Common myeloid progenitor, CD34-positive (primary cell): ENCODE results near the gene DCTD.

Experiments
- CTCF ChIA-PET: fragments of 350-600 bp; sonication (Branson Sonifier 250); formaldehyde crosslinking; loops from one replicate; lab custom pipeline; 2021; ENCODE audit warnings: antibody characterized with exemption; lab: Charles Lee
- POLR2A ChIA-PET: fragments of 350-600 bp; sonication (Branson Sonifier 250); formaldehyde crosslinking; loops from one replicate; lab custom pipeline; 2021; ENCODE audit warnings: antibody characterized with exemption; lab: Charles Lee
- DNase-seq, 3 donors: peaks; one replicate each; pipeline versions ENCODE4 v3.0.0 to v3.0.0-alpha.2; 2013
- H3K27ac ChIP-seq, 2 experiments: 1 replicate in 1 of 2; 2 replicates in 1 of 2; pipeline ENCODE4 v1.7.0; 2013; ENCODE audit warnings: inconsistent platforms in 2 of 2, low read length in 2 of 2, mild to moderate bottlenecking in 2 of 2, low read depth in 1 of 2, moderate library complexity in 1 of 2; ENCODE audit not compliant: severe bottlenecking in 2 of 2, insufficient read depth in 1 of 2, poor library complexity in 1 of 2
- H3K27me3 ChIP-seq, 5 experiments: replicated peaks in 2 of 5; 1 replicate in 3 of 5; 2 replicates in 2 of 5; pipeline versions ENCODE4 v1.6.1 to v1.7.0; 2013; ENCODE audit warnings: low read length in 4 of 5, mild to moderate bottlenecking in 2 of 5, moderate library complexity in 2 of 5, inconsistent platforms in 1 of 5; ENCODE audit not compliant: insufficient read depth in 5 of 5, control insufficient read depth in 4 of 5
- H3K36me3 ChIP-seq, 4 experiments: 1 replicate in 2 of 4; 2 replicates in 2 of 4; pipeline versions ENCODE4 v1.6.1 to v1.7.0; 2013; ENCODE audit warnings: low read length in 3 of 4, control low read depth in 1 of 4, mild to moderate bottlenecking in 1 of 4; ENCODE audit not compliant: control insufficient read depth in 4 of 4, insufficient read depth in 4 of 4
- H3K4me1 ChIP-seq, 4 experiments: 1 replicate in 3 of 4; 2 replicates in 1 of 4; pipeline versions ENCODE4 v1.6.1 to v1.7.1; 2013; ENCODE audit warnings: low read length in 3 of 4, mild to moderate bottlenecking in 3 of 4, control low read depth in 1 of 4, inconsistent platforms in 1 of 4, moderate library complexity in 1 of 4; ENCODE audit not compliant: control insufficient read depth in 4 of 4, insufficient read depth in 4 of 4; ENCODE audit errors: control extremely low read depth in 1 of 4
- H3K4me3 ChIP-seq, 7 experiments: 1 replicate in 4 of 7; 2 replicates in 3 of 7; pipeline versions ENCODE4 v1.5.1 to v1.7.0; 2013; ENCODE audit warnings: mild to moderate bottlenecking in 7 of 7, low read length in 6 of 7, moderate library complexity in 6 of 7, inconsistent platforms in 2 of 7, low read depth in 2 of 7, control low read depth in 1 of 7; ENCODE audit not compliant: insufficient read depth in 4 of 7, control insufficient read depth in 1 of 7; ENCODE audit errors: extremely low read depth in 1 of 7
- H3K9me3 ChIP-seq, 5 experiments: 1 replicate in 4 of 5; 2 replicates in 1 of 5; pipeline versions ENCODE4 v1.6.1 to v1.7.1; 2013; ENCODE audit warnings: low read length in 4 of 5, mild to moderate bottlenecking in 2 of 5, inconsistent platforms in 1 of 5, low read depth in 1 of 5, moderate library complexity in 1 of 5; ENCODE audit not compliant: control insufficient read depth in 4 of 5, insufficient read depth in 2 of 5; ENCODE audit errors: control extremely low read depth in 1 of 5
- WGBS: methylation state at CpG from one replicate; pipeline ENCODE4 v1.1.5; 2013; ENCODE audit not compliant: insufficient coverage; 5-methylcytosine and 5-hydroxymethylcytosine counted together

The DCTD gene

DNA sequence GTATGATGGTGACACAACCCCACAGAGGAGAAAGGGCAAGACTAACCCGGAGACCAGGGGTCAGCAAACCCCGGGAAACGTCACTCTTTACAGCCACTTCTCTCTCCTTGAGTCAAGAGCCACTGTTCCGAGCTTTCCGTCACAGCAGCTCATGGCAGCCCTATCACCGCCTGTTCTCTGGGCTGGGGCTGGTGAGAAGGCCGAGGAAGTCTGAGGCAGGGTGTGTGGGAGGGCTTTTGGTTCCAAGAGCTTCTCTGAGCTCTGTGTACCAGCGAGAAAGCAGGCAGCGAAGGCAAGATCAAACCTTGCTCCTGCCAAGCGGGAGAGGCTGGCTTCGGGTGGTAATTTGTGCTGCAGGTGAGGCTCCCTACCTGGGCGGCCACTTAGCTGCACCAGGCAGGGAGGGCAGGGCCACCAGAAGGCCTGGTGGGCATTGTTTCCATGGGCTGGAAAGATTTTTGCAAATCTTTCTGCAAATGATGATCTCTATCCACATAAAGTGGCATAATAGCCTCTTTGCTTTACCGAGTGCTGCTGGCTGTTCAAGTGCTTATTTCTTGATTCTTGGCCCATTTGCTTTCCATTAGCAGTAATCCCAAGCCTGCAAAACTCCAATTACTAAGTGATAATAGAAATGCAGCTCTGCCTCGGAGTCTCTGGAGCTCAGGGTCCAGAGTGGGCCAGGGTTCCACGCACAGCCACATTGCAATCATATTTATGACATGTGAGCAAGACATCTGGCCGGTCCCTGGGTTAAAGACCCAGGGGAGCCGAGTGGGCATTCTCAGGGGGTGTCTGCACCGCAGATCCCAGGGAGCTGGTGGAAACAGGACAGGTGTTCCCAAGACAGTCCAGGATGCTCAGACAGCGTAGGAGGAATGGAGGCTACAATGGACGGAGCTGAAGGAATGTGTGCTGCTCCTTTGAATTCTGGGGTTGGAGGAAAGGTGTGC lies 41.5 kb downstream of the DCTD start:
- H3K9me3 ChIP-seq, result peaks cover 0 to 2% (median 0%) of the 10 kb centered on the region in 5 experiments
- H3K4me3 ChIP-seq, result no peak overlapping the region
- no peaks in the 10 kb centered on the region for H3K27me3 ChIP-seq
- no peak for DNase-seq
- ChIA-PET CTCF (interaction anchor here (1.1 to 1.4 kb wide), 2 partner anchors 9 to 15 kb away, joined by 3 read pairs; no protein-coding TSS in a partner anchor), POLR2A (interaction anchor here (1.0 kb wide), 1 partner anchor 13 kb away, joined by 4 read pairs; no protein-coding TSS in a partner anchor)
- 96% methylated on average over 20 of the region's 20 CpGs for WGBS
- H3K27ac ChIP-seq, result no peak overlapping the region
- peaks cover 12 to 40% (median 33%) of the 10 kb centered on the region in 4 experiments for H3K4me1 ChIP-seq
- H3K36me3 ChIP-seq, result peaks cover 0 to 4% (median 3%) of the 10 kb centered on the region in 4 experiments

DNA sequence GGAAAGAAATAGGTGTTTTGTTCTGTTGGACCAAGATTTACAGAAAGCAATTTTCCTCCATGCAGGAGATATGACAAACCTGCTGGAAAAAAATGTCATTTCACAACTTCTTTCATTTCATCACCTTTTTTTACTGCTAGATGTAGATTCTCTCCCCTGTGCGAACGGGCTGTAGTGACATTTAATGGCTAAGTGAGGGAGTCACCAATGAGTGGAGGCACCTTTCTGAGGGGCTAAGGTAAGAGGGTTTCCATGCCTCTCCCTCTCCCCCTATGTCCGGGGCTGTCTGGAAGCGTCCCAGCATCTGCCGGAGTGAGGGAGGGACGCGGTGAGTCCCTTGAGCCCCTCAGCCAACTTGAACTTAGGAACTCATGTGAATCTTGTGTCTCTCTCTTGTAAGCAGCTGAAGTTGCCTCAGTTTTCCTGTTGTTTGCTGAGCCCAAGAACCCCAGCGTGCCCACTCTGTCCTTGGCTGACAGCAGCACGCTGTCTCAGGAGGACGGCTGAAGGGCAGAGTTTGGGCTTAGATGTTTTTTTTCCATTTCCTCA lies 42.3 kb downstream of the DCTD start:
- peaks cover 12 to 40% (median 34%) of the 10 kb centered on the region in 4 experiments for H3K4me1 ChIP-seq
- POLR2A ChIA-PET, result interaction anchor here (1.0 kb wide), 1 partner anchor 13 kb away, joined by 4 read pairs; no protein-coding TSS in a partner anchor
- no peak for DNase-seq
- WGBS, result 85% methylated on average over 8 of the region's 10 CpGs
- H3K27ac ChIP-seq, result no peak overlapping the region
- H3K36me3 ChIP-seq, result peaks cover 0 to 4% (median under 1%) of the 10 kb centered on the region in 4 experiments
- H3K4me3 ChIP-seq, result peak overlapping the region in 2 of 7 experiments; percentile 13 to 54
- CTCF ChIA-PET, result interaction anchor here (0.5 to 1.4 kb wide), 3 partner anchors 8 to 807 kb away, joined by 3 read pairs; no protein-coding TSS in a partner anchor
- H3K27me3 ChIP-seq, result no peaks in the 10 kb centered on the region
- H3K9me3 ChIP-seq, result peaks cover 0 to 2% (median 0%) of the 10 kb centered on the region in 5 experiments

DNA sequence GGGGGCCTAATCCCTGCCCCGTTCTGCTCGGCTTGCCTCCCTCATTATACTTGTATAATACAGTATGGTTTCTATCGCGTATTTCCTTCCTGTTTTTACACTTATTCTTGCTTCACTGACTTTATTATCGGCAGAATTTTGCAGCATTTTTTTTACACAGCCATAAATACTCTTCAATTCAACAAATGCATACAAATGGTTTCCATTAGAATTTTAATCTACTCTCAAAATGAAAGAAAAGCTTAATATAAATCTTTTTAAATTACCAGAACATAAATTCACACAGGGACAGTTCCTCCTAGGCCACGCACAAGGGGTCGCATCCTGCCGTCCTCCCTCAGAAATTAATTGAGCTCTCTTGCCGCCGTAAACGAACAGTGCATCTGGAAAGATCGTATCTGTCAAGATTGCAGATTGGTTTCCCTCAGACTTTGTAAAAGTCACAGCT lies 42.9 kb downstream of the DCTD start:
- H3K9me3 ChIP-seq, result peaks cover 0 to 2% (median 0%) of the 10 kb centered on the region in 5 experiments
- no peaks in the 10 kb centered on the region for H3K27me3 ChIP-seq
- CTCF ChIA-PET, result interaction anchor here (0.5 to 1.4 kb wide), 3 partner anchors 7 to 808 kb away, joined by 3 read pairs; no protein-coding TSS in a partner anchor
- peak overlapping the region in 2 of 7 experiments; percentile 13 to 54 for H3K4me3 ChIP-seq
- POLR2A ChIA-PET, result no interaction called here
- peak; percentile 22 to 72 (median 63) for DNase-seq
- peaks cover 0 to 4% (median under 1%) of the 10 kb centered on the region in 4 experiments for H3K36me3 ChIP-seq
- H3K4me1 ChIP-seq, result peaks cover 12 to 42% (median 37%) of the 10 kb centered on the region in 4 experiments
- no peak overlapping the region for H3K27ac ChIP-seq
- 8% methylated on average over 7 of the region's 12 CpGs for WGBS

GRCh38 chr4:182873726-182874125 lies 43.5 kb downstream of the DCTD start:
- H3K4me1 ChIP-seq, result peaks cover 12 to 38% (median 34%) of the 10 kb centered on the region in 4 experiments
- DNase-seq, result no peak
- ChIA-PET CTCF (no interaction called here), POLR2A (no interaction called here)
- peak overlapping the region in 1 of 7 experiments; percentile 54 for H3K4me3 ChIP-seq
- H3K36me3 ChIP-seq, result peaks cover 0 to 4% (median under 1%) of the 10 kb centered on the region in 4 experiments
- no peak overlapping the region for H3K27ac ChIP-seq
- 97% methylated on average over 13 of the region's 13 CpGs for WGBS
- no peaks in the 10 kb centered on the region for H3K27me3 ChIP-seq
- H3K9me3 ChIP-seq, result peaks cover 0 to 2% (median 0%) of the 10 kb centered on the region in 5 experiments

DNA sequence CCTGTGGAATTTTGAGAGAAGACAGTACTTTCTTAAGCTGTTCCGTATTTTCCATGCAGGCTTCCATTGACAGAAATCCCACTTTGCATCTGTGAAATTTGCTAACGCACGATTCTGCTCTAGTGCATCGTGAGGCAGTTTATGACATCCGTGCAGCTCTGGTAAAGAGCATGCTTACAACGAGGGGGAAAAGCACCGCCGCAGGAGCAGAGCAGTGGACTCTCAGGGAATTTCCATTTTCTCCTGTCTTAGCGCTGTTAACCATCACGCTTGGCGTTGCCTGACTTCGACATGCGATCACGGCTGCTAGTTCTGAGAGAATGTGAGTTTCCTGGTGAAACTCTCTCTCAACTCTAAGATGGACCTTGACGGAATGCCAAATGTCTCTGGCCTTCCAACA lies 43.9 kb downstream of the DCTD start:
- CTCF ChIA-PET, result no interaction called here
- Histone ChIP-seq H3K4me1 (peaks cover 12 to 34% (median 30%) of the 10 kb centered on the region in 4 experiments), H3K9me3 (peaks cover 0 to 2% (median 0%) of the 10 kb centered on the region in 5 experiments), H3K36me3 (peaks cover 0 to 4% (median under 1%) of the 10 kb centered on the region in 4 experiments), H3K27ac (no peak overlapping the region), H3K4me3 (no peak overlapping the region), H3K27me3 (no peaks in the 10 kb centered on the region)
- no peak for DNase-seq
- 94% methylated on average over 15 of the region's 15 CpGs for WGBS
- POLR2A ChIA-PET, result no interaction called here

DNA sequence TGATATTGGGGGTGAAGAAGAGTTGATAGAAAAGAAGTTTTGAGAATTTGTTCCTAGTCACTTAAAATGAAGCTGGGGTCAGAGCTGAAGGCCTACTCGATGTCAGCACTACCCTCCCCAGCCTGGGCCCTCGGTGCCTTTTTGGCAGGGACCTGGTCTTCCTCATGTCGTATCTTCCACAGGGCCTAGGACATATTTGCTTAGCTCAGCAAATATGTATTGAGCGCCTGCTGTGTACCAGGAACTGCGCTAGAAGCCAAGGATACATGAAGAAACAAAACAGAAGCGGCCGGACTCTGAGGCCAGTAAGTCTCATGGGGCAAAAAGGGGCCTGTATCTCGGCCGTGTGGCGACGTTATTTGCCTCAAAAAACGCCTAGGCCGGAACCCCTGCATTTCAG lies 44.3 kb downstream of the DCTD start:
- DNase-seq, result no peak
- Histone ChIP-seq H3K4me1 (peaks cover 8 to 31% (median 26%) of the 10 kb centered on the region in 4 experiments), H3K27ac (no peak overlapping the region), H3K36me3 (peaks cover 0 to 4% (median under 1%) of the 10 kb centered on the region in 4 experiments), H3K9me3 (peaks cover 0 to 2% (median 0%) of the 10 kb centered on the region in 5 experiments), H3K27me3 (no peaks in the 10 kb centered on the region), H3K4me3 (no peak overlapping the region)
- WGBS, result 98% methylated on average over 13 of the region's 13 CpGs
- ChIA-PET POLR2A (no interaction called here), CTCF (no interaction called here)
